Thyroid gland (tissue), 4 donors: ENCODE results near the gene HMOX1.

ENCODE experiments used
- CTCF ChIP-seq, 6 experiments: fragments of 200-600 bp in 3 of 6; fragments of 450-650 bp in 3 of 6; sonication (generic) in 3 of 6; IDR thresholded peaks; one replicate each; pipeline ENCODE4 v1.5.1; 2016 to 2019; ENCODE audit warnings: antibody characterized with exemption in 6 of 6, mild to moderate bottlenecking in 2 of 6, inconsistent platforms in 1 of 6, moderate library complexity in 1 of 6
- POLR2A ChIP-seq, 2 donors: fragments of 450-650 bp; IDR thresholded peaks; one replicate each; pipeline ENCODE4 v1.6.1; 2017; ENCODE audit warnings: antibody characterized with exemption in 2 of 2, mild to moderate bottlenecking in 2 of 2, moderate library complexity in 1 of 2

GRCh38 chr22:35334004-35334403 lies 46.9 kb upstream of the HMOX1 start:
- TF ChIP-seq CTCF (IDR thresholded peaks at IDR 0.05) (no peak), POLR2A (IDR thresholded peaks at IDR 0.05) (no peak)
